ENCODE data around the gene CITED4.

DNA sequence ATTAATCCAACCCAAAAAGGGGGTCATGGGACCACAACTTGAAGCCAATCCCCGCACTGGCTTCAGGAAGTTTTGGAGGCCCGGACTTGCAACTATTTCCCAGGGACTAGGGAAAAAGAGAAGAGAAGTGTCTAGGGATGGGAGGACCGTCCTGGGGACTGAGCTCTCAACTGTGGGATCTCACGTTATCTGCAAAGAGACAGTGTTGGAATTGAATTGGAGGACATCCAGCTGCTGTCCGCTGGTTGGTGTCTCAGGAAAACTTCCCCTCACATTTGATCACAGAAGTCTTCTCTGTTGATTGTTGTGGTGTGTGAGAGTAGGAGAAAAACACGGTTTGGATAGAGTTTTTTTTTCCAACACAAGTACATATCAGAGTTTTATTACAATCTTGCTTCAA is 46.2 kb upstream of the CITED4 start:
- TF ChIP-seq CTCF (IDR thresholded peaks at IDR 0.05; ENCODE audit: low read length) (no peak), EZH2 (IDR thresholded peaks at IDR 0.05; ENCODE audit: borderline replicate concordance, low read length) (no peak)
